K562 (cell line): ENCODE data around the gene NUP214. TPM values are rescaled to one million over a fixed set of nuclear protein-coding genes. Genes with fewer than 3 reads are reported as not detected.

Experiments
- ATAC-seq: fragments of 200-7000 bp; cut with Tn5 transposase; 3 replicates; pipeline ENCODE4 v1.9.1; 2020; ENCODE audit warnings: moderate library complexity
- BruUV-seq: library from RNA; stranded (reverse); fragments of 400-500 nt; replicated peaks from 2 replicates; lab custom pipeline; 2021; lab: Mats Ljungman, UMichigan
- CTCF ChIA-PET: fragments of 300-600 bp; formaldehyde crosslinking; extraction: SDS; loops from one replicate; lab custom pipeline; 2021; ENCODE audit warnings: low intra/inter-chr PET ratio; lab: Yijun Ruan, JAX
- POLR2A ChIA-PET: fragments of 300-600, 350-650 bp; sonication (Branson Sonifier 250); formaldehyde crosslinking; extraction: SDS; loops from one replicate; lab custom pipeline; 2021; ENCODE audit warnings: antibody characterized with exemption, inconsistent platforms; lab: Yijun Ruan, JAX
- DNase-seq, 4 experiments: peaks; one replicate each; pipeline versions ENCODE4 v3.0.0 to v3.0.0-alpha.2; 2011 to 2018; ENCODE audit warnings: low spot score in 3 of 4, mixed read lengths in 3 of 4; ENCODE audit errors: extremely low read depth in 1 of 4
- FAIRE-seq: peaks from 2 replicates; lab custom pipeline; 2011; peaks lifted over from hg19 to GRCh38; lab: Jason Lieb, UNC
- H2AFZ ChIP-seq: 2 replicates; pipeline ENCODE4 v1.6.0; 2011; ENCODE audit warnings: low read depth, low read length, control low read depth, inconsistent platforms
- H3K27ac ChIP-seq: fragments of 200-600 bp; 3 replicates; pipeline ENCODE4 v1.8.0; 2011; ENCODE audit warnings: low read depth, mild to moderate bottlenecking, control low read depth, inconsistent platforms, low read length, moderate library complexity, mixed read lengths; ENCODE audit errors: extremely low read depth
- H3K27me3 ChIP-seq, 2 experiments: fragments of 300-600 bp in 1 of 2; 2 replicates in 1 of 2; 3 replicates in 1 of 2; pipeline versions ENCODE4 v1.6.0 to v1.8.0; 2011; ENCODE audit warnings: inconsistent platforms in 2 of 2, low read length in 2 of 2, mild to moderate bottlenecking in 1 of 2, mixed read lengths in 1 of 2, moderate library complexity in 1 of 2; ENCODE audit not compliant: control insufficient read depth in 2 of 2, insufficient read depth in 2 of 2
- H3K36me3 ChIP-seq: fragments of 300-600 bp; 3 replicates; pipeline ENCODE4 v1.8.0; 2011; ENCODE audit warnings: mild to moderate bottlenecking, low read length, inconsistent platforms; ENCODE audit not compliant: control insufficient read depth, insufficient read depth
- H3K4me1 ChIP-seq, 2 experiments: fragments of 200-600 bp in 1 of 2; replicated peaks in 1 of 2; 2 replicates in 1 of 2; 3 replicates in 1 of 2; pipeline versions ENCODE4 v1.5.1 to v1.8.0; 2011; ENCODE audit warnings: inconsistent platforms in 2 of 2, low read length in 2 of 2, mild to moderate bottlenecking in 1 of 2, mixed read lengths in 1 of 2, moderate library complexity in 1 of 2; ENCODE audit not compliant: control insufficient read depth in 2 of 2, insufficient read depth in 2 of 2
- H3K4me2 ChIP-seq: 2 replicates; pipeline ENCODE4 v1.6.1; 2011; ENCODE audit warnings: low read length, control low read depth, inconsistent platforms, mixed read lengths; ENCODE audit not compliant: insufficient read depth
- H3K4me3 ChIP-seq: fragments of 200-600 bp; sonication (generic), shearing (Covaris generic); 2 replicates; pipeline ENCODE4 v1.5.1; 2016; ENCODE audit warnings: control low read depth, inconsistent platforms
- H3K79me2 ChIP-seq: fragments of 200-600 bp; 3 replicates; pipeline ENCODE4 v1.8.0; 2011; ENCODE audit warnings: low read length, inconsistent platforms; ENCODE audit not compliant: control insufficient read depth, insufficient read depth
- H3K9ac ChIP-seq, 2 experiments: 2 replicates each; pipeline versions ENCODE4 v1.6.0 to v1.6.1; 2011; ENCODE audit warnings: low read depth in 2 of 2, low read length in 2 of 2, control low read depth in 1 of 2, inconsistent platforms in 1 of 2, mild to moderate bottlenecking in 1 of 2, mixed read lengths in 1 of 2; ENCODE audit not compliant: insufficient read depth in 1 of 2
- H3K9me1 ChIP-seq: one replicate; pipeline ENCODE4 v1.6.0; 2011; ENCODE audit warnings: inconsistent platforms, mild to moderate bottlenecking, low read length, moderate library complexity; ENCODE audit not compliant: control insufficient read depth, insufficient read depth
- H3K9me3 ChIP-seq: replicated peaks from 2 replicates; pipeline ENCODE4 v1.5.1; 2011; ENCODE audit warnings: low read depth, low read length, inconsistent platforms; ENCODE audit not compliant: control insufficient read depth, insufficient read depth
- H4K20me1 ChIP-seq: replicated peaks from 2 replicates; pipeline ENCODE4 v1.6.1; 2011; ENCODE audit warnings: low read length, inconsistent platforms, mixed read lengths; ENCODE audit not compliant: control insufficient read depth, insufficient read depth
- ARID2 ChIP-seq: fragments of 450-650 bp; IDR thresholded peaks from 2 replicates; pipeline ENCODE4 v1.6.1; 2017; ENCODE audit warnings: antibody characterized with exemption, mild to moderate bottlenecking
- CBX1 ChIP-seq: sonication (generic); IDR thresholded peaks from 2 replicates; pipeline ENCODE4 v1.6.1; 2016; ENCODE audit warnings: antibody characterized with exemption, low read depth, mild to moderate bottlenecking
- CCNT2 ChIP-seq: IDR thresholded peaks from 2 replicates; pipeline ENCODE4 v1.6.1; 2011; ENCODE audit warnings: borderline replicate concordance, low read depth, mild to moderate bottlenecking, moderate library complexity, mixed read lengths, low read length; ENCODE audit not compliant: insufficient read length; ENCODE audit errors: extremely low read depth
- HMGN3 ChIP-seq: IDR thresholded peaks from 2 replicates; pipeline ENCODE4 v1.6.1; 2011; ENCODE audit warnings: borderline replicate concordance, low read depth, mild to moderate bottlenecking, mixed read lengths, low read length; ENCODE audit not compliant: insufficient read length; ENCODE audit errors: extremely low read depth
- MEF2D ChIP-seq: conservative IDR thresholded peaks from 2 replicates; pipeline ENCODE4 v1.6.1; 2016; ENCODE audit warnings: low read depth, missing genetic modification characterization, missing compliant biosample characterization
- RFX5 ChIP-seq: IDR thresholded peaks from 2 replicates; pipeline ENCODE4 v1.6.1; 2011; ENCODE audit warnings: low read depth, mild to moderate bottlenecking, improper control_type of control experiment, low read length
- ZC3H8 ChIP-seq: fragments of 450-650 bp; IDR thresholded peaks from 2 replicates; pipeline ENCODE4 v1.6.1; 2017
- ZKSCAN1 ChIP-seq: fragments of 150-350 bp; IDR thresholded peaks from 2 replicates; pipeline ENCODE4 v1.6.1; 2016; ENCODE audit warnings: low read depth, low read length
- ZNF785 ChIP-seq: fragments of 250-450 bp; sonication (Bioruptor Pico); IDR thresholded peaks from 2 replicates; pipeline ENCODE4 v1.4.0; 2020; ENCODE audit warnings: mild to moderate bottlenecking
- WGBS: fragments of 100-300 bp; shearing (Covaris generic); methylation state at CpG from one replicate; pipeline ENCODE4 v1.1.6; 2016; ENCODE audit warnings: low coverage, mixed read lengths; ENCODE audit not compliant: insufficient coverage; ENCODE audit errors: missing lambda C conversion rate; 5-methylcytosine and 5-hydroxymethylcytosine counted together
- in situ Hi-C: fragments of 300-500 bp; cut with MboI; formaldehyde crosslinking; loops from 4 replicates; pipeline ENCODE4 v1.15.0; 2018; ENCODE audit warnings: inconsistent platforms, mixed read lengths
- intact Hi-C: fragments of 100-400 bp; cut with micrococcal nuclease; formaldehyde crosslinking; loops from 2 replicates; pipeline ENCODE4 v1.14.2; 2022
- polyA plus RNA-seq, 8 experiments: library from polyadenylated mRNA; depleted of rRNA in 4 of 8; stranded (reverse) in 5 of 8; unstranded in 3 of 8; fragments of >200 nt; fragmentation: Nextera tagmentation in 2 of 8; fragmentation: Illumina TruSeq in 1 of 8; extraction: Ambion mirVana in 2 of 8; extraction: Trizol in 1 of 8; gene quantifications; 2 replicates each; pipeline versions ENCODE4 v1.2.1 to v1.2.3, GENCODE V29; 2011 to 2014; ENCODE audit warnings: inconsistent platforms in 1 of 8, missing spikeins in 1 of 8
- total RNA-seq, 7 experiments: library from RNA; depleted of rRNA in 6 of 7; stranded (reverse); fragments of >200 nt in 6 of 7; fragmentation: Illumina TruSeq in 2 of 7; extraction: Trizol in 2 of 7; gene quantifications; 2 replicates each; pipeline versions ENCODE4 v1.2.1 to v1.2.3, GENCODE V29; 2011 to 2021; ENCODE audit warnings: low replicate concordance in 1 of 7
- TF ChIP-seq, protein P1 (sequence below): sonication (generic); formaldehyde crosslinking; IDR thresholded peaks from 2 replicates; pipeline ENCODE4 v1.8.0; 2023; ENCODE audit warnings: mild to moderate bottlenecking, missing genetic modification reagents
- TF ChIP-seq, protein P2 (sequence below): fragments of 450-650 bp; IDR thresholded peaks from 2 replicates; pipeline ENCODE4 v1.6.1; 2018; ENCODE audit warnings: mild to moderate bottlenecking, low read depth; ENCODE audit not compliant: partially characterized antibody
- TF ChIP-seq, protein P3 (sequence below), 2 experiments: fragments of 450-650 bp in 1 of 2; sonication (generic) in 1 of 2; formaldehyde crosslinking; conservative IDR thresholded peaks; 2 replicates each; pipeline versions ENCODE4 v1.4.0 to v1.8.1; 2020 to 2022; ENCODE audit warnings: mild to moderate bottlenecking in 1 of 2, missing genetic modification reagents in 1 of 2
- TF ChIP-seq, protein P4 (sequence below): sonication (generic); formaldehyde crosslinking; IDR thresholded peaks from 2 replicates; pipeline ENCODE4 v1.8.1; 2023; ENCODE audit warnings: mild to moderate bottlenecking, missing genetic modification reagents

Gene NUP214
- total and polyA plus RNA-seq, 9 of the 15 experiments (the other 6 are each of a cell fraction or from before 2014, with no cell fraction given): 56.9 to 332 (median 97.1) TPM

DNA sequence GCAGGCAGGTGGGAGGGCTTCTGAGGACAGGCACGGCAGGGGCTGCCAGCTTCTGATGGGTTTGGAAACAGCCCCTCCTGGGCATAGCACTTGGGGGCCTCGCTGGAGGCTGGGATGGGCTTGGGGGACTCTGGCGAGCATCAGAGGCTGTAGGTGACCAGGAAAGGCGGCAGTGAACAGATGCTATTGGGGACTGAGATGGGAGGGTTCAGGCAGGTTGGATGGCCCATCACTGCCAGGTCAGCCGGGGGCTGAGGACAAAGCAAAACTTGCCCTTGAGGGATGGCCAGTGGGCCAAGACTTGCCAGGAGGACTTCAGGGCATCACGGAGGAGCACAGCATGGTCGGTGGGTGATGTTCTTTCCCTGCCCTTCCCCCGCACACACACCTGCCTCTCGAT is 22.4 kb upstream of the NUP214 start:
- WGBS: 29% methylated on average over 9 of the region's 9 CpGs
- no peaks in the 10 kb centered on the region for H3K9me3 ChIP-seq
- BruUV-seq: no TSS peak
- intact Hi-C loops (no loop called here), in situ Hi-C loops (no loop called here)
- peaks cover 24 to 50% of the 10 kb centered on the region in 2 experiments for H3K4me1 ChIP-seq
- FAIRE-seq: no peak
- ATAC-seq: no peak
- H2AFZ ChIP-seq: peak overlapping the region; percentile 14
- H3K27ac ChIP-seq: no peak overlapping the region
- H3K9ac ChIP-seq: peak overlapping the region in 1 of 2 experiments; percentile 77; a peak in 2 of 4 replicates
- H3K4me2 ChIP-seq: peak overlapping the region; percentile 1; the same call in 1 of the 2 replicates
- H3K27me3 ChIP-seq: peaks cover 54 to 85% of the 10 kb centered on the region in 2 experiments
- no peaks in the 10 kb centered on the region for H3K36me3 ChIP-seq
- H4K20me1 ChIP-seq: peaks cover 39% of the 10 kb centered on the region
- peaks cover 12% of the 10 kb centered on the region for H3K9me1 ChIP-seq
- ChIA-PET CTCF (no interaction called here), POLR2A (interaction anchor here (0.6 to 99.3 kb wide), 7 partner anchors 6 to 270 kb away, joined by 3 to 3336 read pairs (median 4); partner anchors contain the start of genes AIF1L and NUP214)
- H3K4me3 ChIP-seq: no peak overlapping the region
- DNase-seq: peak in 1 of 4 experiments; percentile 63
- no peaks in the 10 kb centered on the region for H3K79me2 ChIP-seq
- no peak for TF ChIP-seq MEF2D (tag)
- TF ChIP-seq ZC3H8: no peak
- TF ChIP-seq RFX5: no peak
- TF ChIP-seq HMGN3: no peak
- TF ChIP-seq CBX1: no peak
- TF ChIP-seq, protein P1, sequence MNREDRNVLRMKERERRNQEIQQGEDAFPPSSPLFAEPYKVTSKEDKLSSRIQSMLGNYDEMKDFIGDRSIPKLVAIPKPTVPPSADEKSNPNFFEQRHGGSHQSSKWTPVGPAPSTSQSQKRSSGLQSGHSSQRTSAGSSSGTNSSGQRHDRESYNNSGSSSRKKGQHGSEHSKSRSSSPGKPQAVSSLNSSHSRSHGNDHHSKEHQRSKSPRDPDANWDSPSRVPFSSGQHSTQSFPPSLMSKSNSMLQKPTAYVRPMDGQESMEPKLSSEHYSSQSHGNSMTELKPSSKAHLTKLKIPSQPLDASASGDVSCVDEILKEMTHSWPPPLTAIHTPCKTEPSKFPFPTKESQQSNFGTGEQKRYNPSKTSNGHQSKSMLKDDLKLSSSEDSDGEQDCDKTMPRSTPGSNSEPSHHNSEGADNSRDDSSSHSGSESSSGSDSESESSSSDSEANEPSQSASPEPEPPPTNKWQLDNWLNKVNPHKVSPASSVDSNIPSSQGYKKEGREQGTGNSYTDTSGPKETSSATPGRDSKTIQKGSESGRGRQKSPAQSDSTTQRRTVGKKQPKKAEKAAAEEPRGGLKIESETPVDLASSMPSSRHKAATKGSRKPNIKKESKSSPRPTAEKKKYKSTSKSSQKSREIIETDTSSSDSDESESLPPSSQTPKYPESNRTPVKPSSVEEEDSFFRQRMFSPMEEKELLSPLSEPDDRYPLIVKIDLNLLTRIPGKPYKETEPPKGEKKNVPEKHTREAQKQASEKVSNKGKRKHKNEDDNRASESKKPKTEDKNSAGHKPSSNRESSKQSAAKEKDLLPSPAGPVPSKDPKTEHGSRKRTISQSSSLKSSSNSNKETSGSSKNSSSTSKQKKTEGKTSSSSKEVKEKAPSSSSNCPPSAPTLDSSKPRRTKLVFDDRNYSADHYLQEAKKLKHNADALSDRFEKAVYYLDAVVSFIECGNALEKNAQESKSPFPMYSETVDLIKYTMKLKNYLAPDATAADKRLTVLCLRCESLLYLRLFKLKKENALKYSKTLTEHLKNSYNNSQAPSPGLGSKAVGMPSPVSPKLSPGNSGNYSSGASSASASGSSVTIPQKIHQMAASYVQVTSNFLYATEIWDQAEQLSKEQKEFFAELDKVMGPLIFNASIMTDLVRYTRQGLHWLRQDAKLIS (CRISPR knock-in tag): no peak
- TF ChIP-seq, protein P2, sequence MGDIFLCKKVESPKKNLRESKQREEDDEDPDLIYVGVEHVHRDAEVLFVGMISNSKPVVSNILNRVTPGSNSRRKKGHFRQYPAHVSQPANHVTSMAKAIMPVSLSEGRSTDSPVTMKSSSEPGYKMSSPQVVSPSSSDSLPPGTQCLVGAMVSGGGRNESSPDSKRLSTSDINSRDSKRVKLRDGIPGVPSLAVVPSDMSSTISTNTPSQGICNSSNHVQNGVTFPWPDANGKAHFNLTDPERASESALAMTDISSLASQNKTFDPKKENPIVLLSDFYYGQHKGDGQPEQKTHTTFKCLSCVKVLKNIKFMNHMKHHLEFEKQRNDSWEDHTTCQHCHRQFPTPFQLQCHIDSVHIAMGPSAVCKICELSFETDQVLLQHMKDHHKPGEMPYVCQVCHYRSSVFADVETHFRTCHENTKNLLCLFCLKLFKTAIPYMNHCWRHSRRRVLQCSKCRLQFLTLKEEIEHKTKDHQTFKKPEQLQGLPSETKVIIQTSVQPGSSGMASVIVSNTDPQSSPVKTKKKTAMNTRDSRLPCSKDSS: no peak
- TF ChIP-seq ARID2: no peak
- TF ChIP-seq CCNT2: no peak
- TF ChIP-seq, protein P3, sequence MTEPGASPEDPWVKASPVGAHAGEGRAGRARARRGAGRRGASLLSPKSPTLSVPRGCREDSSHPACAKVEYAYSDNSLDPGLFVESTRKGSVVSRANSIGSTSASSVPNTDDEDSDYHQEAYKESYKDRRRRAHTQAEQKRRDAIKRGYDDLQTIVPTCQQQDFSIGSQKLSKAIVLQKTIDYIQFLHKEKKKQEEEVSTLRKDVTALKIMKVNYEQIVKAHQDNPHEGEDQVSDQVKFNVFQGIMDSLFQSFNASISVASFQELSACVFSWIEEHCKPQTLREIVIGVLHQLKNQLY (CRISPR knock-in tag; conservative IDR thresholded peaks at IDR 0.05): 0 out of 4 replicates have a peak, but pooled peaks of 1 of the 2 experiments have one; percentile 36
- TF ChIP-seq ZNF785: no peak
- TF ChIP-seq, protein P4, sequence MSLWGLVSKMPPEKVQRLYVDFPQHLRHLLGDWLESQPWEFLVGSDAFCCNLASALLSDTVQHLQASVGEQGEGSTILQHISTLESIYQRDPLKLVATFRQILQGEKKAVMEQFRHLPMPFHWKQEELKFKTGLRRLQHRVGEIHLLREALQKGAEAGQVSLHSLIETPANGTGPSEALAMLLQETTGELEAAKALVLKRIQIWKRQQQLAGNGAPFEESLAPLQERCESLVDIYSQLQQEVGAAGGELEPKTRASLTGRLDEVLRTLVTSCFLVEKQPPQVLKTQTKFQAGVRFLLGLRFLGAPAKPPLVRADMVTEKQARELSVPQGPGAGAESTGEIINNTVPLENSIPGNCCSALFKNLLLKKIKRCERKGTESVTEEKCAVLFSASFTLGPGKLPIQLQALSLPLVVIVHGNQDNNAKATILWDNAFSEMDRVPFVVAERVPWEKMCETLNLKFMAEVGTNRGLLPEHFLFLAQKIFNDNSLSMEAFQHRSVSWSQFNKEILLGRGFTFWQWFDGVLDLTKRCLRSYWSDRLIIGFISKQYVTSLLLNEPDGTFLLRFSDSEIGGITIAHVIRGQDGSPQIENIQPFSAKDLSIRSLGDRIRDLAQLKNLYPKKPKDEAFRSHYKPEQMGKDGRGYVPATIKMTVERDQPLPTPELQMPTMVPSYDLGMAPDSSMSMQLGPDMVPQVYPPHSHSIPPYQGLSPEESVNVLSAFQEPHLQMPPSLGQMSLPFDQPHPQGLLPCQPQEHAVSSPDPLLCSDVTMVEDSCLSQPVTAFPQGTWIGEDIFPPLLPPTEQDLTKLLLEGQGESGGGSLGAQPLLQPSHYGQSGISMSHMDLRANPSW (CRISPR knock-in tag): 0 out of 2 replicates have a peak, but pooled peaks have one; percentile 58
- TF ChIP-seq ZKSCAN1: no peak
